WERI-Rb-1 (cell line): ENCODE data around the gene RNF126.

Experiments
- DNase-seq: peaks from one replicate; pipeline ENCODE4 v3.0.0-alpha.2; 2020
- H3K27ac ChIP-seq: fragments of 250-450 bp; sonication (Bioruptor Pico); 2 replicates; pipeline ENCODE4 v1.5.1; 2020; ENCODE audit warnings: mild to moderate bottlenecking, moderate library complexity
- H3K27me3 ChIP-seq: fragments of 250-450 bp; sonication (Bioruptor Pico); 2 replicates; pipeline ENCODE4 v1.5.1; 2021; ENCODE audit warnings: mild to moderate bottlenecking, low read depth, moderate library complexity; ENCODE audit not compliant: insufficient read depth, severe bottlenecking
- H3K36me3 ChIP-seq: fragments of 250-450 bp; sonication (Bioruptor Pico); 2 replicates; pipeline ENCODE4 v1.5.1; 2020; ENCODE audit warnings: mild to moderate bottlenecking, moderate library complexity
- H3K4me3 ChIP-seq: 2 replicates; pipeline ENCODE4 v1.5.1; 2011; ENCODE audit warnings: low read depth, mild to moderate bottlenecking, control low read depth, low read length
- H3K9me3 ChIP-seq: fragments of 250-450 bp; sonication (Bioruptor Pico); 2 replicates; pipeline ENCODE4 v1.5.1; 2021; ENCODE audit warnings: mild to moderate bottlenecking, moderate library complexity; ENCODE audit not compliant: severe bottlenecking
- TF ChIP-seq, protein P1 (sequence below): IDR thresholded peaks from 2 replicates; pipeline ENCODE4 v1.5.1; 2011; ENCODE audit warnings: low read depth, mild to moderate bottlenecking, control low read depth, inconsistent platforms, low read length

RNF126 gene

DNA sequence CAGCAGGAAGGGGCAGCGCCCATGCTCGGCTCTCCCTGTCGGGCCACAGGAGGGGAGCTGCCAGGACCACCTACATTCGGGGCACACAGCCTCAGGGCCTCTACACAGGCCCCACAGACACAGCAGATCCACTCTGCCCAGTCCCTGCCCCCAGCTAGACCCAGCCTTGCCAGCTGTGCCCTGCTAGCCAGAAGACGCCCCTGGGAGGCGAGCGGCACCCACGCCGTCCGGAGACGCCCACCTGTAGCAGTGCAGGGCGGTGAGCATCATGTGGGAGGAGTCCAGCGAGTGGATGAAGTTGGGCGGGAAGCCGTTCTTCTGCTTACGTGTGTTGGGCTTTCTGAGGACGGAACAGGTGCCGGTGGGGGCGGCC lies 44.8 kb downstream of the RNF126 start:
- no peak overlapping the region for H3K4me3 ChIP-seq
- DNase-seq: no peak
- peaks cover 55% of the 10 kb centered on the region for H3K36me3 ChIP-seq
- no peak overlapping the region for H3K27ac ChIP-seq
- H3K9me3 ChIP-seq: no peaks in the 10 kb centered on the region
- TF ChIP-seq, protein P1, sequence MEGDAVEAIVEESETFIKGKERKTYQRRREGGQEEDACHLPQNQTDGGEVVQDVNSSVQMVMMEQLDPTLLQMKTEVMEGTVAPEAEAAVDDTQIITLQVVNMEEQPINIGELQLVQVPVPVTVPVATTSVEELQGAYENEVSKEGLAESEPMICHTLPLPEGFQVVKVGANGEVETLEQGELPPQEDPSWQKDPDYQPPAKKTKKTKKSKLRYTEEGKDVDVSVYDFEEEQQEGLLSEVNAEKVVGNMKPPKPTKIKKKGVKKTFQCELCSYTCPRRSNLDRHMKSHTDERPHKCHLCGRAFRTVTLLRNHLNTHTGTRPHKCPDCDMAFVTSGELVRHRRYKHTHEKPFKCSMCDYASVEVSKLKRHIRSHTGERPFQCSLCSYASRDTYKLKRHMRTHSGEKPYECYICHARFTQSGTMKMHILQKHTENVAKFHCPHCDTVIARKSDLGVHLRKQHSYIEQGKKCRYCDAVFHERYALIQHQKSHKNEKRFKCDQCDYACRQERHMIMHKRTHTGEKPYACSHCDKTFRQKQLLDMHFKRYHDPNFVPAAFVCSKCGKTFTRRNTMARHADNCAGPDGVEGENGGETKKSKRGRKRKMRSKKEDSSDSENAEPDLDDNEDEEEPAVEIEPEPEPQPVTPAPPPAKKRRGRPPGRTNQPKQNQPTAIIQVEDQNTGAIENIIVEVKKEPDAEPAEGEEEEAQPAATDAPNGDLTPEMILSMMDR: no peak
- no peaks in the 10 kb centered on the region for H3K27me3 ChIP-seq

- Histone ChIP-seq H3K36me3 (peaks cover 56% of the 10 kb centered on the region), H3K4me3 (no peak overlapping the region), H3K27me3 (no peaks in the 10 kb centered on the region), H3K27ac (no peak overlapping the region), H3K9me3 (no peaks in the 10 kb centered on the region)
- TF ChIP-seq, protein P1: no peak
- no peak for DNase-seq
Observed at GRCh38 chr19:617551-618246, 45.3 kb downstream of the RNF126 start.

GRCh38 chr19:616747-617526 lies 46.1 kb downstream of the RNF126 start:
- H3K27ac ChIP-seq: no peak overlapping the region
- no peak overlapping the region for H3K4me3 ChIP-seq
- TF ChIP-seq, protein P1: no peak
- no peaks in the 10 kb centered on the region for H3K9me3 ChIP-seq
- H3K27me3 ChIP-seq: no peaks in the 10 kb centered on the region
- DNase-seq: no peak
- peaks cover 51% of the 10 kb centered on the region for H3K36me3 ChIP-seq

DNA sequence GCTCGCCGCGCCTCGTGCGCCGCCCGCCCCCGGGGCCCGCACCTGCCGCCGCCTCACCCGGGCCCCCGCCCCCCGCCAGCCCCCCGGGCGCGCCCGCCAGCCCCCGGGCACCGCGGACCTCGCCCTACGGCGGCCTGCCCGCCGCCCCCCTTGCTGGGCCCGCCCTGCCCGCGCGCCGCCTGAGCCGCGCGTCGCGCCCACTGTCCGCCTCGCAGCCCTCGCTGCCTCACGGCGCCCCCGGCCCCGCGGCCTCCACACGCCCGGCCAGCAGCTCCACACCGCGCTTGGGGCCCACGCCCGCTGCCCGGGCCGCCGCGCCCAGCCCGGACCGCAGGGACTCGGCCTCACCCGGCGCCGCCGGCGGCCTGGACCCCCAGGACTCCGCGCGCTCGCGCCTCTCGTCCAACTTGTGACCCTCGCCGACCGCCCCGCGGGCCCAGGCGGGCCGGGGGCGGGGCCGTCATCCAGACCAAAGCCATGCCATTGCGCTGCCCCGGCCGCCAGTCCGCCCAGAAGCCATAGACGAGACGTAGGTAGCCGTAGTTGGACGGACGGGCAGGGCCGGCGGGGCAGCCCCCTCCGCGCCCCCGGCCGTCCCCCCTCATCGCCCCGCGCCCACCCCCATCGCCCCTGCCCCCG lies 46.8 kb downstream of the RNF126 start:
- Histone ChIP-seq H3K9me3 (no peaks in the 10 kb centered on the region), H3K27me3 (no peaks in the 10 kb centered on the region), H3K27ac (no peak overlapping the region), H3K4me3 (no peak overlapping the region), H3K36me3 (peaks cover 47% of the 10 kb centered on the region)
- TF ChIP-seq, protein P1: no peak
- DNase-seq: no peak

- Histone ChIP-seq H3K4me3 (no peak overlapping the region), H3K36me3 (peaks cover 47% of the 10 kb centered on the region)
- DNase-seq: no peak
Observed at GRCh38 chr19:615619-616018, 47.4 kb downstream of the RNF126 start.

More at GRCh38 chr19:615619-616018, 47.4 kb downstream of the RNF126 start:
- H3K9me3 ChIP-seq: no peaks in the 10 kb centered on the region
- H3K27me3 ChIP-seq: no peaks in the 10 kb centered on the region
- TF ChIP-seq, protein P1: no peak
- no peak overlapping the region for H3K27ac ChIP-seq
